Endothelial cell of umbilical vein (primary cell): ENCODE measurements around the gene ETFA. TPM values are rescaled to one million over a fixed set of nuclear protein-coding genes. Genes with fewer than 3 reads are reported as not detected.

Experiments used
- BruUV-seq: library from RNA; stranded (reverse); fragments of 400-500 nt; replicated peaks from 2 replicates; lab custom pipeline; 2021; lab: Mats Ljungman, UMichigan
- CTCF ChIA-PET: fragments of 300-600, 350-600 bp; sonication (Branson Sonifier 250); formaldehyde crosslinking; loops from one replicate; lab custom pipeline; 2021; ENCODE audit warnings: antibody characterized with exemption, inconsistent platforms; lab: Charles Lee
- POLR2A ChIA-PET: fragments of 300-600, 350-600 bp; sonication (Branson Sonifier 250); formaldehyde crosslinking; loops from one replicate; lab custom pipeline; 2021; ENCODE audit warnings: antibody characterized with exemption, inconsistent platforms; lab: Charles Lee
- DNase-seq: peaks from one replicate; pipeline ENCODE4 v3.0.0-alpha.2; 2011; ENCODE audit warnings: low read depth, low spot score
- FAIRE-seq: peaks from 2 replicates; lab custom pipeline; 2011; peaks lifted over from hg19 to GRCh38; lab: Jason Lieb, UNC
- H2AFZ ChIP-seq: 2 replicates; pipeline ENCODE4 v1.6.0; 2012; ENCODE audit warnings: low read depth, low read length, control low read depth, inconsistent platforms
- H3K27ac ChIP-seq: 2 replicates; pipeline ENCODE4 v1.5.1; 2011; ENCODE audit warnings: low read depth, mild to moderate bottlenecking, control low read depth, low read length, moderate library complexity; ENCODE audit not compliant: insufficient read depth
- H3K27me3 ChIP-seq, 2 experiments: 2 replicates each; pipeline versions ENCODE4 v1.6.0 to v1.6.1; 2011; ENCODE audit warnings: low read length in 2 of 2, mixed read lengths in 1 of 2; ENCODE audit not compliant: control insufficient read depth in 2 of 2, insufficient read depth in 2 of 2
- H3K36me3 ChIP-seq, 2 experiments: 2 replicates in 1 of 2; 3 replicates in 1 of 2; pipeline ENCODE4 v1.5.1; 2011; ENCODE audit warnings: low read length in 2 of 2, mild to moderate bottlenecking in 1 of 2, moderate library complexity in 1 of 2; ENCODE audit not compliant: control insufficient read depth in 2 of 2, insufficient read depth in 2 of 2; ENCODE audit errors: extremely low read depth in 1 of 2
- H3K4me1 ChIP-seq: 3 replicates; pipeline ENCODE4 v1.5.1; 2011; ENCODE audit warnings: mild to moderate bottlenecking, low read length; ENCODE audit not compliant: control insufficient read depth, insufficient read depth; ENCODE audit errors: extremely low read depth
- H3K4me2 ChIP-seq: 2 replicates; pipeline ENCODE4 v1.6.1; 2011; ENCODE audit warnings: low read length, control low read depth, mixed read lengths; ENCODE audit not compliant: insufficient read depth
- H3K4me3 ChIP-seq, 3 experiments: fragments of 200-600 bp in 1 of 3; sonication (generic), shearing (Covaris generic) in 1 of 3; replicated peaks in 1 of 3; 2 replicates each; pipeline ENCODE4 v1.5.1; 2011 to 2016; ENCODE audit warnings: control low read depth in 3 of 3, low read length in 3 of 3, mild to moderate bottlenecking in 2 of 3, inconsistent platforms in 1 of 3, low read depth in 1 of 3, moderate library complexity in 1 of 3; ENCODE audit not compliant: insufficient read depth in 1 of 3
- H3K79me2 ChIP-seq: 2 replicates; pipeline ENCODE4 v1.6.0; 2012; ENCODE audit warnings: low read length, inconsistent platforms; ENCODE audit not compliant: control insufficient read depth, insufficient read depth
- H3K9ac ChIP-seq: replicated peaks from 2 replicates; pipeline ENCODE3; 2011; ENCODE audit warnings: low read length, control low read depth; ENCODE audit not compliant: insufficient read depth; ENCODE audit errors: extremely low read depth
- H3K9me1 ChIP-seq: replicated peaks from 3 replicates; pipeline ENCODE4 v1.6.0; 2011; ENCODE audit warnings: mild to moderate bottlenecking, low read length; ENCODE audit not compliant: control insufficient read depth, insufficient read depth; ENCODE audit errors: extremely low read depth
- H3K9me3 ChIP-seq: replicated peaks from 2 replicates; pipeline ENCODE4 v1.5.1; 2012; ENCODE audit warnings: low read length, inconsistent platforms; ENCODE audit not compliant: control insufficient read depth, insufficient read depth
- H4K20me1 ChIP-seq: replicated peaks from 2 replicates; pipeline ENCODE3; 2011; ENCODE audit warnings: mild to moderate bottlenecking, low read length; ENCODE audit not compliant: control insufficient read depth, insufficient read depth; ENCODE audit errors: extremely low read depth
- EZH2 ChIP-seq: IDR thresholded peaks from 2 replicates; pipeline ENCODE4 v1.6.1; 2012; ENCODE audit warnings: borderline replicate concordance, low read depth, mild to moderate bottlenecking, moderate library complexity, low read length, inconsistent platforms; ENCODE audit not compliant: severe bottlenecking
- FOS ChIP-seq: IDR thresholded peaks from 2 replicates; pipeline ENCODE4 v1.6.1; 2011; ENCODE audit warnings: mild to moderate bottlenecking, low read length, moderate library complexity, borderline replicate concordance; ENCODE audit not compliant: insufficient read depth
- GATA2 ChIP-seq: IDR thresholded peaks from 2 replicates; pipeline ENCODE4 v1.7.0; 2011; ENCODE audit warnings: low read depth, mild to moderate bottlenecking, moderate library complexity, mixed read lengths, low read length; ENCODE audit not compliant: insufficient read length, insufficient read depth
- JUN ChIP-seq: IDR thresholded peaks from 2 replicates; pipeline ENCODE4 v1.6.1; 2011; ENCODE audit warnings: borderline replicate concordance, low read depth; ENCODE audit not compliant: insufficient read length, insufficient read depth
- MAX ChIP-seq: IDR thresholded peaks from 2 replicates; pipeline ENCODE4 v1.6.1; 2011; ENCODE audit not compliant: insufficient read depth, insufficient read length
- MYC ChIP-seq: IDR thresholded peaks from one replicate; pipeline ENCODE4 v1.6.1; 2011; ENCODE audit warnings: mild to moderate bottlenecking, low read depth, low read length
- POLR2A ChIP-seq: IDR thresholded peaks from 2 replicates; pipeline ENCODE4 v1.6.1; 2012; ENCODE audit warnings: low read depth, mild to moderate bottlenecking, control low read depth, low read length
- POLR2AphosphoS5 ChIP-seq: IDR thresholded peaks from 2 replicates; pipeline ENCODE4 v1.6.1; 2012; ENCODE audit warnings: low read depth, mild to moderate bottlenecking, control low read depth, low read length, moderate library complexity; ENCODE audit not compliant: insufficient read depth
- dilution Hi-C: fragments of 300-500 bp; cut with MboI; formaldehyde crosslinking; loops from one replicate; pipeline ENCODE4 v1.15.0; 2019; ENCODE audit warnings: low sequenced_read_pairs; ENCODE audit not compliant: extremely low pct_ligation_motif_present
- intact Hi-C: fragments of 100-400 bp; cut with micrococcal nuclease; formaldehyde crosslinking; loops from one replicate; pipeline ENCODE4 v1.10.0; 2022
- polyA plus RNA-seq, 4 experiments: library from polyadenylated mRNA; depleted of rRNA in 3 of 4; stranded (reverse) in 3 of 4; unstranded in 1 of 4; fragments of >200 nt; gene quantifications; 2 replicates each; pipeline versions ENCODE4 v1.2.1 to v1.2.3, GENCODE V29; 2011 to 2012; ENCODE audit warnings: missing spikeins in 1 of 4
- total RNA-seq: library from RNA; stranded (reverse); gene quantifications from 2 replicates; pipeline ENCODE4 v1.2.3, GENCODE V29; 2021
- TF ChIP-seq, protein P1 (sequence below), 2 donors: IDR thresholded peaks; 1 replicate in 1 of 2; 2 replicates in 1 of 2; pipeline ENCODE4 v1.5.1; 2011; ENCODE audit warnings: low read length in 2 of 2, mild to moderate bottlenecking in 2 of 2, moderate library complexity in 2 of 2, control low read depth in 1 of 2, inconsistent platforms in 1 of 2, low read depth in 1 of 2; ENCODE audit not compliant: insufficient read depth in 1 of 2; ENCODE audit errors: extremely low read depth in 1 of 2

Gene ETFA
- total and polyA plus RNA-seq, 2 donors (not counting 3 experiments of a cell fraction or from before 2014, with no cell fraction given): 102 to 116 TPM

DNA sequence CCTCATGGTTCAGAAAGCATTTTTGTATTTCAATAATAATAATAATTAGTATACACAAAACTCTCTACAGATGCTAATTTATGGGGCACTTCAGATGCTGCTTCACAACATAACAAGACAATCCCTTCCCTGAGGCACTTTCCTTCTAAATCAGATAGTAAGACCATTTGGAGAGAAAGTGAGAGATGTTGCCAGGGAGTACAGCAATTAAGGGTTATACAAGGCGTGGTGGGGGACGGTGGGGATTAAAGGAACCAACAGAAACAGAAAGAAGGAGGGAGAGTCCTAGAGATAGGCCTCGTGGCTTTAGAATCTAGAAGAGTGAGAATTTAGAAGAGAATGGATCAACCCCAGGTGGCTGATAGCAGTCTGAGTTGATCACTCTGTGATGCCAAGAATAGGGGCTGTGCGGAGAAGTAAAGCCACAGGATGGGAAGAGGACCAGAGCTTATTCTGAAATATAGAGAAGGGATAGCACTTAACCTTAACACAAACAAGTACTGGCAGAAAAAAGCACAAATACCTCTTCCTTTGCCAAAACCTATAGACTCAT, 76.9 kb downstream of the ETFA start:
- Histone ChIP-seq H3K4me1 (no peaks in the 10 kb centered on the region), H3K4me2 (no peak overlapping the region), H3K9me1 (no peaks in the 10 kb centered on the region), H4K20me1 (no peaks in the 10 kb centered on the region), H3K9me3 (no peaks in the 10 kb centered on the region), H3K4me3 (no peak overlapping the region), H3K27me3 (no peaks in the 10 kb centered on the region), H3K27ac (no peak overlapping the region), H3K36me3 (peaks cover 0 to 4% of the 10 kb centered on the region in 2 experiments), H2AFZ (no peak overlapping the region), H3K9ac (no peak overlapping the region), H3K79me2 (no peaks in the 10 kb centered on the region)
- no peak for FAIRE-seq
- no peak for DNase-seq
- ChIA-PET POLR2A (no interaction called here), CTCF (interaction anchor here (0.8 to 5.9 kb wide), 6 partner anchors 11 to 633 kb away, joined by 3 to 65 read pairs (median 15); no protein-coding TSS in a partner anchor)
- BruUV-seq: no TSS peak
- dilution Hi-C loops (no loop called here), intact Hi-C loops (loop anchor here (2.0 to 10.0 kb wide), 2 partner anchors 50 to 606 kb away; no protein-coding TSS in a partner anchor)
- TF ChIP-seq GATA2: no peak
- no peak for TF ChIP-seq MAX
- no peak for TF ChIP-seq POLR2AphosphoS5
- no peak for TF ChIP-seq EZH2
- no peak for TF ChIP-seq FOS
- no peak for TF ChIP-seq POLR2A
- TF ChIP-seq, protein P1, sequence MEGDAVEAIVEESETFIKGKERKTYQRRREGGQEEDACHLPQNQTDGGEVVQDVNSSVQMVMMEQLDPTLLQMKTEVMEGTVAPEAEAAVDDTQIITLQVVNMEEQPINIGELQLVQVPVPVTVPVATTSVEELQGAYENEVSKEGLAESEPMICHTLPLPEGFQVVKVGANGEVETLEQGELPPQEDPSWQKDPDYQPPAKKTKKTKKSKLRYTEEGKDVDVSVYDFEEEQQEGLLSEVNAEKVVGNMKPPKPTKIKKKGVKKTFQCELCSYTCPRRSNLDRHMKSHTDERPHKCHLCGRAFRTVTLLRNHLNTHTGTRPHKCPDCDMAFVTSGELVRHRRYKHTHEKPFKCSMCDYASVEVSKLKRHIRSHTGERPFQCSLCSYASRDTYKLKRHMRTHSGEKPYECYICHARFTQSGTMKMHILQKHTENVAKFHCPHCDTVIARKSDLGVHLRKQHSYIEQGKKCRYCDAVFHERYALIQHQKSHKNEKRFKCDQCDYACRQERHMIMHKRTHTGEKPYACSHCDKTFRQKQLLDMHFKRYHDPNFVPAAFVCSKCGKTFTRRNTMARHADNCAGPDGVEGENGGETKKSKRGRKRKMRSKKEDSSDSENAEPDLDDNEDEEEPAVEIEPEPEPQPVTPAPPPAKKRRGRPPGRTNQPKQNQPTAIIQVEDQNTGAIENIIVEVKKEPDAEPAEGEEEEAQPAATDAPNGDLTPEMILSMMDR (IDR thresholded peaks at IDR 0.05; ENCODE audit: extremely low read depth in 1 of 2, insufficient read depth in 1 of 2, low read depth in 1 of 2, low read length in 2 of 2): no peak
- no peak for TF ChIP-seq MYC
- TF ChIP-seq JUN: no peak
